K562 (cell line): Measurements from ENCODE around the gene CCDC82. TPM values are rescaled to one million over a fixed set of nuclear protein-coding genes. Genes with fewer than 3 reads are reported as not detected.
A peak's percentile ranks its signal among the peaks of the same experiment; 100 is the strongest.

Experiments
- ATAC-seq: fragments of 200-7000 bp; cut with Tn5 transposase; 3 replicates; pipeline ENCODE4 v1.9.1; 2020; ENCODE audit warnings: moderate library complexity
- BruUV-seq: library from RNA; stranded (reverse); fragments of 400-500 nt; replicated peaks from 2 replicates; lab custom pipeline; 2021; lab: Mats Ljungman, UMichigan
- CTCF ChIA-PET: fragments of 300-600 bp; formaldehyde crosslinking; extraction: SDS; loops from one replicate; lab custom pipeline; 2021; ENCODE audit warnings: low intra/inter-chr PET ratio; lab: Yijun Ruan, JAX
- POLR2A ChIA-PET: fragments of 300-600, 350-650 bp; sonication (Branson Sonifier 250); formaldehyde crosslinking; extraction: SDS; loops from one replicate; lab custom pipeline; 2021; ENCODE audit warnings: antibody characterized with exemption, inconsistent platforms; lab: Yijun Ruan, JAX
- DNase-seq, 4 experiments: peaks; one replicate each; pipeline versions ENCODE4 v3.0.0 to v3.0.0-alpha.2; 2011 to 2018; ENCODE audit warnings: low spot score in 3 of 4, mixed read lengths in 3 of 4; ENCODE audit errors: extremely low read depth in 1 of 4
- FAIRE-seq: peaks from 2 replicates; lab custom pipeline; 2011; peaks lifted over from hg19 to GRCh38; lab: Jason Lieb, UNC
- H2AFZ ChIP-seq: 2 replicates; pipeline ENCODE4 v1.6.0; 2011; ENCODE audit warnings: low read depth, low read length, control low read depth, inconsistent platforms
- H3K27ac ChIP-seq: fragments of 200-600 bp; 3 replicates; pipeline ENCODE4 v1.8.0; 2011; ENCODE audit warnings: low read depth, mild to moderate bottlenecking, control low read depth, inconsistent platforms, low read length, moderate library complexity, mixed read lengths; ENCODE audit errors: extremely low read depth
- H3K27me3 ChIP-seq, 2 experiments: fragments of 300-600 bp in 1 of 2; 2 replicates in 1 of 2; 3 replicates in 1 of 2; pipeline versions ENCODE4 v1.6.0 to v1.8.0; 2011; ENCODE audit warnings: inconsistent platforms in 2 of 2, low read length in 2 of 2, mild to moderate bottlenecking in 1 of 2, mixed read lengths in 1 of 2, moderate library complexity in 1 of 2; ENCODE audit not compliant: control insufficient read depth in 2 of 2, insufficient read depth in 2 of 2
- H3K36me3 ChIP-seq: fragments of 300-600 bp; 3 replicates; pipeline ENCODE4 v1.8.0; 2011; ENCODE audit warnings: mild to moderate bottlenecking, low read length, inconsistent platforms; ENCODE audit not compliant: control insufficient read depth, insufficient read depth
- H3K4me1 ChIP-seq, 2 experiments: fragments of 200-600 bp in 1 of 2; replicated peaks in 1 of 2; 2 replicates in 1 of 2; 3 replicates in 1 of 2; pipeline versions ENCODE4 v1.5.1 to v1.8.0; 2011; ENCODE audit warnings: inconsistent platforms in 2 of 2, low read length in 2 of 2, mild to moderate bottlenecking in 1 of 2, mixed read lengths in 1 of 2, moderate library complexity in 1 of 2; ENCODE audit not compliant: control insufficient read depth in 2 of 2, insufficient read depth in 2 of 2
- H3K4me2 ChIP-seq: 2 replicates; pipeline ENCODE4 v1.6.1; 2011; ENCODE audit warnings: low read length, control low read depth, inconsistent platforms, mixed read lengths; ENCODE audit not compliant: insufficient read depth
- H3K4me3 ChIP-seq: fragments of 200-600 bp; sonication (generic), shearing (Covaris generic); 2 replicates; pipeline ENCODE4 v1.5.1; 2016; ENCODE audit warnings: control low read depth, inconsistent platforms
- H3K79me2 ChIP-seq: fragments of 200-600 bp; 3 replicates; pipeline ENCODE4 v1.8.0; 2011; ENCODE audit warnings: low read length, inconsistent platforms; ENCODE audit not compliant: control insufficient read depth, insufficient read depth
- H3K9ac ChIP-seq, 2 experiments: 2 replicates each; pipeline versions ENCODE4 v1.6.0 to v1.6.1; 2011; ENCODE audit warnings: low read depth in 2 of 2, low read length in 2 of 2, control low read depth in 1 of 2, inconsistent platforms in 1 of 2, mild to moderate bottlenecking in 1 of 2, mixed read lengths in 1 of 2; ENCODE audit not compliant: insufficient read depth in 1 of 2
- H3K9me1 ChIP-seq: one replicate; pipeline ENCODE4 v1.6.0; 2011; ENCODE audit warnings: inconsistent platforms, mild to moderate bottlenecking, low read length, moderate library complexity; ENCODE audit not compliant: control insufficient read depth, insufficient read depth
- H3K9me3 ChIP-seq: replicated peaks from 2 replicates; pipeline ENCODE4 v1.5.1; 2011; ENCODE audit warnings: low read depth, low read length, inconsistent platforms; ENCODE audit not compliant: control insufficient read depth, insufficient read depth
- H4K20me1 ChIP-seq: replicated peaks from 2 replicates; pipeline ENCODE4 v1.6.1; 2011; ENCODE audit warnings: low read length, inconsistent platforms, mixed read lengths; ENCODE audit not compliant: control insufficient read depth, insufficient read depth
- AFF4 ChIP-seq: sonication (generic); formaldehyde crosslinking; IDR thresholded peaks from 2 replicates; pipeline ENCODE4 v1.8.0; 2023; ENCODE audit warnings: mild to moderate bottlenecking, missing genetic modification reagents
- CBX3 ChIP-seq, 2 experiments: IDR thresholded peaks; 1 replicate in 1 of 2; 2 replicates in 1 of 2; pipeline ENCODE4 v1.6.1; 2012; ENCODE audit warnings: inconsistent platforms in 2 of 2, low read length in 2 of 2, borderline replicate concordance in 1 of 2, control low read depth in 1 of 2
- DPF2 ChIP-seq: fragments of 450-650 bp; IDR thresholded peaks from 2 replicates; pipeline ENCODE4 v1.6.1; 2016
- HDAC1 ChIP-seq, 2 experiments: fragments of 450-650 bp; IDR thresholded peaks; 2 replicates each; pipeline ENCODE4 v1.6.1; 2016 to 2017; ENCODE audit warnings: inconsistent platforms in 1 of 2, mild to moderate bottlenecking in 1 of 2, moderate library complexity in 1 of 2
- HDAC2 ChIP-seq: fragments of 450-650 bp; IDR thresholded peaks from 2 replicates; pipeline ENCODE4 v1.6.1; 2016; ENCODE audit warnings: mild to moderate bottlenecking
- MEF2D ChIP-seq: conservative IDR thresholded peaks from 2 replicates; pipeline ENCODE4 v1.6.1; 2016; ENCODE audit warnings: low read depth, missing genetic modification characterization, missing compliant biosample characterization
- SMARCA4 ChIP-seq: fragments of 450-650 bp; IDR thresholded peaks from 2 replicates; pipeline ENCODE4 v1.6.1; 2016
- SMARCB1 ChIP-seq: IDR thresholded peaks from 2 replicates; pipeline ENCODE4 v1.6.1; 2011; ENCODE audit warnings: improper control_type of control experiment, low read depth; ENCODE audit not compliant: insufficient read length
- SREBF1 ChIP-seq: fragments of 150-350 bp; IDR thresholded peaks from 2 replicates; pipeline ENCODE4 v1.6.1; 2014; ENCODE audit warnings: antibody characterized with exemption, low read depth, low read length, borderline replicate concordance
- TEAD4 ChIP-seq, 2 experiments: sonication (generic) in 1 of 2; formaldehyde crosslinking in 1 of 2; IDR thresholded peaks; 2 replicates each; pipeline versions ENCODE4 v1.6.1 to v1.8.0; 2012 to 2022; ENCODE audit warnings: borderline replicate concordance in 1 of 2, inconsistent platforms in 1 of 2, low read length in 1 of 2, mild to moderate bottlenecking in 1 of 2, missing genetic modification reagents in 1 of 2
- ZBTB1 ChIP-seq: sonication (generic); formaldehyde crosslinking; IDR thresholded peaks from 2 replicates; pipeline ENCODE4 v1.8.1; 2023; ENCODE audit warnings: missing genetic modification reagents, low read depth, mild to moderate bottlenecking, borderline replicate concordance
- ZNF197 ChIP-seq: fragments of 200-800 bp; sonication (Bioruptor generic); IDR thresholded peaks from 2 replicates; pipeline ENCODE4 v1.6.1; 2016; ENCODE audit warnings: low read depth, missing genetic modification characterization, missing compliant biosample characterization
- ZNF3 ChIP-seq: fragments of 250-450 bp; sonication (Bioruptor Pico); IDR thresholded peaks from 2 replicates; pipeline ENCODE4 v1.5.0; 2021; ENCODE audit warnings: mild to moderate bottlenecking, moderate library complexity
- WGBS: fragments of 100-300 bp; shearing (Covaris generic); methylation state at CpG from one replicate; pipeline ENCODE4 v1.1.6; 2016; ENCODE audit warnings: low coverage, mixed read lengths; ENCODE audit not compliant: insufficient coverage; ENCODE audit errors: missing lambda C conversion rate; 5-methylcytosine and 5-hydroxymethylcytosine counted together
- in situ Hi-C: fragments of 300-500 bp; cut with MboI; formaldehyde crosslinking; loops from 4 replicates; pipeline ENCODE4 v1.15.0; 2018; ENCODE audit warnings: inconsistent platforms, mixed read lengths
- intact Hi-C: fragments of 100-400 bp; cut with micrococcal nuclease; formaldehyde crosslinking; loops from 2 replicates; pipeline ENCODE4 v1.14.2; 2022
- polyA plus RNA-seq, 8 experiments: library from polyadenylated mRNA; depleted of rRNA in 4 of 8; stranded (reverse) in 5 of 8; unstranded in 3 of 8; fragments of >200 nt; fragmentation: Nextera tagmentation in 2 of 8; fragmentation: Illumina TruSeq in 1 of 8; extraction: Ambion mirVana in 2 of 8; extraction: Trizol in 1 of 8; gene quantifications; 2 replicates each; pipeline versions ENCODE4 v1.2.1 to v1.2.3, GENCODE V29; 2011 to 2014; ENCODE audit warnings: inconsistent platforms in 1 of 8, missing spikeins in 1 of 8
- total RNA-seq, 7 experiments: library from RNA; depleted of rRNA in 6 of 7; stranded (reverse); fragments of >200 nt in 6 of 7; fragmentation: Illumina TruSeq in 2 of 7; extraction: Trizol in 2 of 7; gene quantifications; 2 replicates each; pipeline versions ENCODE4 v1.2.1 to v1.2.3, GENCODE V29; 2011 to 2021; ENCODE audit warnings: low replicate concordance in 1 of 7
- TF ChIP-seq, protein P1 (sequence below): fragments of 250-450 bp; sonication (Bioruptor Pico); IDR thresholded peaks from 2 replicates; pipeline ENCODE4 v1.5.0; 2022; ENCODE audit warnings: mild to moderate bottlenecking

The CCDC82 gene
- total and polyA plus RNA-seq, 9 of the 15 experiments (the other 6 are each of a cell fraction or from before 2014, with no cell fraction given) = 12.5 to 51.3 (median 24.5) TPM

DNA sequence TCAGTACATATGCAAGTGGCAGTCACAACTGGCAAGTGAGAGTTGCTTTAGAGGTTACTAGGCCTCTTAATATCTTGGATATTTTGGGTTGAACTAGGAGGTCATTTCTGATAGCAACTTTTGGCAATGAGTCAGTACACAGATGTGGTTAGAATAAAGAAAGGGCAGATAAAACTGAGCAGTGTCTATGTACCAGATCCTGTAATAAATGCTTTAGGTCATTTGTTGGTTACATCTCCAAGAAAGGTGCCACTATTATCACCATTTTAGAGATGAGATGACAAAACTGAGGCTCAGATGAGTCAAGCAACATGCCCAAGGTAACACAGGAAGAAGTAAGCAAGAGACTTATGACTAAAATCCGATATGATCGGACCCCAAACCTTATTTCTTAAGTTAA is 71.7 kb downstream of the CCDC82 start (continued):
- peak; percentile 46 for TF ChIP-seq SMARCB1
- TF ChIP-seq DPF2 = no peak
- TF ChIP-seq ZBTB1 (CRISPR knock-in tag) = no peak
- no peak for TF ChIP-seq SMARCA4
- TF ChIP-seq ZNF197 (CRISPR knock-in tag) = no peak
- TF ChIP-seq TEAD4 (IDR thresholded peaks at IDR 0.05; ENCODE audit: low read length) = no peak
- TF ChIP-seq TEAD4 (CRISPR knock-in tag; IDR thresholded peaks at IDR 0.05; ENCODE audit: borderline replicate concordance) = no peak
- peak in 1 of 2 experiments; percentile 44; a peak in 1 of 3 replicates for TF ChIP-seq CBX3 (IDR thresholded peaks at IDR 0.05; ENCODE audit: borderline replicate concordance in 1 of 2, low read length in 2 of 2)
- 0 out of 4 replicates have a peak, but pooled peaks of 1 of the 2 experiments have one; percentile 21 for TF ChIP-seq HDAC1 (IDR thresholded peaks at IDR 0.05)
- no peak for TF ChIP-seq MEF2D (tag)
- TF ChIP-seq HDAC2 = peak; percentile 63; the same call in 1 of the 2 replicates
- TF ChIP-seq, all 486 proteins: peak for 14

DNA sequence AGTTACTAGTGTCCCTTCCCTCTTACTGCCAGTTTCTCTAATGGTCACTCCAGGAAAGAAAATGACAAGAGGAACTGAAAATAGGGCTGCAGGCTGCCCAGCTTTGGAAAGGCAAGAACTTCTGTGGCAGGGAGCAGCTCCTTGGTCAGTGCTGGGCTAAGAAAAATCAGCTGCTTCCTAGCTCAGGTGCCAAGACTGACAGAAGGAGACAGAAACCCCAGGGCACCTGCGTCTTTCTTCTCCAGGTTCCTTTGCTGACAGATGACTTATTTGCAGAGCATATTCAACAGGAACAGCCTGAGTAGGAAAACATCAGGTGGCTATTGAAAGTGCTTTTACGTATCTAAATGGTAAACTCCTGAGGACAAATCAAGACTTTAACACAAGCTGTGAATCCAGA is 72.1 kb downstream of the CCDC82 start:
- DNase-seq (no peak), FAIRE-seq (no peak), ATAC-seq (no peak)
- Histone ChIP-seq H3K27me3 (no peaks in the 10 kb centered on the region), H3K9ac (peak overlapping the region; percentile 1 to 23; a peak in 3 of 4 replicates), H3K36me3 (0 out of 3 replicates have a peak, but pooled peaks cover 3% of the 10 kb centered on the region), H2AFZ (peak overlapping the region; percentile 27), H3K4me1 (peaks cover 6 to 68% of the 10 kb centered on the region in 2 experiments; a peak in 4 of 5 replicates), H3K9me1 (no peaks in the 10 kb centered on the region), H3K27ac (peak overlapping the region; percentile 77), H3K4me2 (peak overlapping the region; percentile 28; the same call in 1 of the 2 replicates), H3K4me3 (no peak overlapping the region), H3K79me2 (peaks cover 54% of the 10 kb centered on the region), H4K20me1 (no peaks in the 10 kb centered on the region), H3K9me3 (no peaks in the 10 kb centered on the region)
- WGBS = 17% methylated on average over 1 of the region's 2 CpGs
- intact Hi-C loops (no loop called here), in situ Hi-C loops (no loop called here)
- no TSS peak for BruUV-seq
- CTCF ChIA-PET = no interaction called here
- POLR2A ChIA-PET = interaction anchor here (1.6 to 1.8 kb wide), 2 partner anchors 9 to 10 kb away, joined by 5 to 6 read pairs; no protein-coding TSS in a partner anchor
- TF ChIP-seq ZNF3 (CRISPR knock-in tag) = no peak
- TF ChIP-seq SREBF1 = no peak
- TF ChIP-seq AFF4 (CRISPR knock-in tag) = 0 out of 2 replicates have a peak, but pooled peaks have one; percentile 2
- TF ChIP-seq, protein P1, sequence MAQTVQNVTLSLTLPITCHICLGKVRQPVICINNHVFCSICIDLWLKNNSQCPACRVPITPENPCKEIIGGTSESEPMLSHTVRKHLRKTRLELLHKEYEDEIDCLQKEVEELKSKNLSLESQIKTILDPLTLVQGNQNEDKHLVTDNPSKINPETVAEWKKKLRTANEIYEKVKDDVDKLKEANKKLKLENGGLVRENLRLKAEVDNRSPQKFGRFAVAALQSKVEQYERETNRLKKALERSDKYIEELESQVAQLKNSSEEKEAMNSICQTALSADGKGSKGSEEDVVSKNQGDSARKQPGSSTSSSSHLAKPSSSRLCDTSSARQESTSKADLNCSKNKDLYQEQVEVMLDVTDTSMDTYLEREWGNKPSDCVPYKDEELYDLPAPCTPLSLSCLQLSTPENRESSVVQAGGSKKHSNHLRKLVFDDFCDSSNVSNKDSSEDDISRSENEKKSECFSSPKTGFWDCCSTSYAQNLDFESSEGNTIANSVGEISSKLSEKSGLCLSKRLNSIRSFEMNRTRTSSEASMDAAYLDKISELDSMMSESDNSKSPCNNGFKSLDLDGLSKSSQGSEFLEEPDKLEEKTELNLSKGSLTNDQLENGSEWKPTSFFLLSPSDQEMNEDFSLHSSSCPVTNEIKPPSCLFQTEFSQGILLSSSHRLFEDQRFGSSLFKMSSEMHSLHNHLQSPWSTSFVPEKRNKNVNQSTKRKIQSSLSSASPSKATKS (CRISPR knock-in tag) = no peak
